PC-3 (cell line): ENCODE data around the gene MISP3.

Source experiments
- CTCF ChIP-seq: fragments of 300-600 bp; sonication (generic); conservative IDR thresholded peaks from 2 replicates; pipeline ENCODE4 v1.5.1; 2017; ENCODE audit warnings: antibody characterized with exemption, low read depth, mild to moderate bottlenecking, low read length
- EZH2 ChIP-seq: fragments of 300-600 bp; sonication (generic); IDR thresholded peaks from one replicate; pipeline ENCODE4 v1.6.1; 2017; ENCODE audit warnings: antibody characterized with exemption, mild to moderate bottlenecking, low read length; ENCODE audit not compliant: unreplicated experiment

GRCh38 chr19:14111486-14111885, 38.9 kb downstream of the MISP3 start:
- no peak for TF ChIP-seq CTCF
- TF ChIP-seq EZH2: no peak
